T follicular helper cell (primary cell): ENCODE measurements around the gene TGFBR3L.
A peak's percentile ranks its signal among the peaks of the same experiment; 100 is the strongest.
"Not testable (repeated sequence)": the region's sequence is repeated elsewhere in the genome, so short reads cannot be mapped to it uniquely, and the experiment has no call there.

Source experiments
- DNase-seq: peaks from one replicate; pipeline ENCODE4 v3.0.0-alpha.2; 2020; ENCODE audit warnings: low read depth

The TGFBR3L gene

GRCh38 chr19:7928334-7928706 lies 13.7 kb downstream of the TGFBR3L start:
- DNase-seq, result no peak

DNA sequence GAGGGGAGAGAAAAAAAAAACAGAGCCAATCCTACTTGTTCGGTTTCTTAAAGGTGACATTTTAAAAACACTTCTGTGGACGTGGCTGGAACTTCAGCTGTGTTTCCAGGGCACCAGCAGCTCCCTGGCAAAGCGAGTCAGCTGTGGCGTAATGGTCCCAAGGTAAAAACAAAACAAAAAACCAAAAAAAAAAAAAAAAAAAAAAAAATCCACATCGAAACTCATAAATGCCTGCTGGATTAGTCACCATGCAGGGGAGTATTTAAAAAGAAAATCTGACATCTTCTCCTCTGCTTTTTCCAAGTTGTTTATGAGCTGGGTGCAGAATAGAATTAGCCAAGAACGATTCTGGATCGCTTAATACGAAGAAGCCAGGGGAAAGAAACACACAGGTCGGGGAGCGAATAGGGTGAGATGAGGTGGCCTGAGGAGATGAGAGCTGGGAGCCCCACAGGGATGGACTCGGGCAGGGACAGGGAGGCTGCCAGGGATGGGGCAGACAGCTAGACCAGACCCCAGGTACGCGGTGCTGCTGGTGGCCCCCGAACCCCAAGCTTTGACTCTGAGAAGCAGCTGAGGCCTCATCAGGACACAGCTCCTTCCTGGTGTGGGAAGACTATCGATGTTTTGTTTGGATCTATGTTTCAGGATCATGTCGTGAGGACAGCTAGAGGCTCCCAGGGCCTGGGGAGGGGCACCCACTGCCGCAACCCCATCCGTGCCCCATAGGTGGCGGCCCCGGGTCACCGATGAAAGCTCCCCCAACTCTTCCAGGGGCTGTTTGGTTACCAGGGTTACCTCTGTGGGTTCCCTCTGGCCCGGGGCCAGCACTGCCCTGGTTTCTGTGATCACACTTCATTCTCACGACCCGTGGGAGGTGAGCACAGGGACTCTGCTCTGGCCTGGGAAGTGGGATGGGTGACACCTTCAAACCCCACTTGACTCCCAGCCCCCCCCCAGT lies 14.4 kb downstream of the TGFBR3L start:
- DNase-seq, result peak; percentile 70

GRCh38 chr19:7930030-7930429 lies 15.4 kb downstream of the TGFBR3L start:
- not testable (repeated sequence) for DNase-seq

- no peak for DNase-seq
These were observed 16.1 kb downstream of the TGFBR3L start for GRCh38 chr19:7930765-7931164.

GRCh38 chr19:7931221-7932061 lies 16.8 kb downstream of the TGFBR3L start:
- no peak for DNase-seq

GRCh38 chr19:7932276-7932929 lies 17.8 kb downstream of the TGFBR3L start:
- no peak for DNase-seq

GRCh38 chr19:7932930-7933300 lies 18.3 kb downstream of the TGFBR3L start:
- DNase-seq, result no peak

DNA sequence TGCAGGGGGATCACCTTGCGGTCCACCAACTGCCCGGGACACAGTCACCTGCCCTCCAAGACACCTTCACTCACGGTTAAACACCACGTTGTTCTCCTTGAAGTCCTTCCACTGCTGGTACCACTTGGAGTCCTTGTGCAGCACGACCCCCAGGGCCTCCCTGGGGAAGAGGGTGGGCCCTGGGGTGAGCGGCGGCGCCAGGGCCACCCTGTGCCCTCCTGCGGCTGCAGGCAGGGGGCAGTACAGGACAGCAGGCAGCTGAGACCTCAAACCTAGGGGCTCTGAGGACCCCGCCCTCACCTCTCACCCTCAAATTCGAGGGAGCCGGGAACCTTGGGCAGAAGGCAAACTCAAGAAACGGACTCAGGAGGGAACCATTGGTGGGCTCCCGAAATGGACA lies 18.8 kb downstream of the TGFBR3L start:
- no peak for DNase-seq

GRCh38 chr19:7933828-7934725 lies 19.4 kb downstream of the TGFBR3L start:
- no peak for DNase-seq

DNA sequence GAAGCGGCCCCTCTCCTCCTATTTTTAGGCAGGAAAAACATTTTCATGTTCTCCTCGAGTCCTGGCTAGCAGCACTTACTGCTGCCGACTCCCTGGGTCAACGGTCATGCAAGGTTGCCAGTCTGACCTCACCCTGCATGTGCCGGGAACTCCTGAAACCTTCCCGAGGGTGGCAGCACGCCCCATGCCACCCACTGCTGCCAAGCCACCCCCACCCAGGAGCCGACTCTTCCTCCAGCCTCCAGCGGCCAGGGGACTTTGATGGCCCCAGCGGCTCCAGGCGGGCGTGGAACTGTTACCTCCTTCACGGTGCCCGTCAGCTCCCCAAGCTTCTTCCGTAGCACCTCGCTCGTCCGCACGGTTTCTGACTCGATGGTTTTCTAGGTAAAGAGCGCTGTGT lies 20.1 kb downstream of the TGFBR3L start:
- no peak for DNase-seq

DNA sequence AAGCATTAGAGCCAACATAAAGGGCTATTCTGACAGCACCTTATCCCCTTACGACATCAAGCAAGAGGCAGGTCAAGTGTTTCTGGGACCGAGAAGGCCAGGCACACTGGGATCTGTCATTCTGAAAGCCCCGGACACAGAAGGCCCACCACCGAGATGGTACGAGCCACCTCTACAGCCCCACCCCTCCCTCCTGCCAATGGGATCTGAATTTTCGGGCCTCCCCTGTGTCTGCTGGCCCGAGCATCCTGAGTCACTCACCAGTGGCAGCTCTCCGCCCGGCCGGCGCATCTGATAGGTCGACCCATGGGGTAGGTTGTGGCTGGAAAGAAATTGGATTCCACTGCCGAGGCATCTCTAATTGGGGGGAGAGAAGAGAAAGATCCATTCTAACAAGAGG lies 26.2 kb downstream of the TGFBR3L start:
- DNase-seq, result no peak

DNA sequence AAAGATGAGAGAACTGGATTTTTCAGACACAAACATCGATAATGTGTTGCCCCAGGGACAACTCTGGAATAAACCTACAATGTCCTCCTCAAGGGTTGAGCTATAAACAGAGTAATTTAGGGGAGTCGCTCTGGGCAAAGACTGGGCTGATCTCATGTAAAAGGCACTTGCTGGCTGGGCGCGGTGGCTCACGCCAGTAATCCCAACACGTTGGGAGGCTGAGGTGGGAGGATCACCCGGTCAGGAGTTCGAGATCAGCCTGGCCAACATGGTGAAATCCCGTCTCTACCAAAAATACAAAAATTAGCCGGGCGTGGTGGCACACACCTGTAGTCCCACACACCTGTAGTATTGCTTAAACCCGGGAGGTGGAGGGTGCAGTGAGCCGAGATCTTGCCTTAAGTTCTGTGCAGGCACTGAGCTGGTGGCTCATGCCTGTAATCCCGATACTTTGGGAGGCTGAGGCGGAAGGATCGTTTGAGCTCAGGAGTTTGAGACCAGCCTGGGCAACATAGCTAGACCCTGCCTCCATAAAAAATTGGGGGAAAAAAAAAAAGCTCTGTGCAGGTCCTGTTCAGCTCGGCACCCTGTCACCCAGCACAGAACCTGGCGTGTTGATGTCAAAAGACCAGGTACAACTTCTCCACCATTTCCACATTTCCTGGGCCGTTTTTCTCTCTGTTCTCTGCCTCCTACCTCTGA lies 27.4 kb downstream of the TGFBR3L start:
- DNase-seq, result no peak

DNA sequence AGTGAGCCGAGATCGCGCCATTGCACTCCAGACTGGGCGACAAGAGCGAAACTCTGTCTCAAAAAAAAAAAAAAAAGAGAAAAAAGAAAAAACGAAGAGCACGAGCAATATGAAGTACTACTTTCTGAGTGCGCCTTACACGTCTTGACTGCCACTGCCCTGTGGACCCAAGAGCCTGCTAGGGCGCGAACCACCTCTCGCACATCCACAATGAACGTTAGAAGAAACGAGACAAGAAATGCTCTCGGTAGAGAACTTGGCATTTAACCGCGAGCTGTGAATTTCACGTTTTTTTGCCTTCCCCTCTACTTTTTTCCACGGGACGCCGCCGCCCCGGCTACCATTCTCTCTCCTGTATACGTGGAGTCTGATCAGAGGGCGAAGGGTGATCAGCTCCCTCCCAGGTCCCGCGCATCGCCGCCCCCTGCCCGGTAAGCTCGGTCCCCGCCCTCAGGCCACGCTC lies 28.4 kb downstream of the TGFBR3L start:
- DNase-seq, result no peak

GRCh38 chr19:7943444-7944176 lies 29.0 kb downstream of the TGFBR3L start, which contains the start of gene TIMM44:
TIMM44 (minus strand) TSS chr19:7943666; CDS start chr19:7943651, 15 bp downstream.
- DNase-seq, result peak; percentile 97

DNA sequence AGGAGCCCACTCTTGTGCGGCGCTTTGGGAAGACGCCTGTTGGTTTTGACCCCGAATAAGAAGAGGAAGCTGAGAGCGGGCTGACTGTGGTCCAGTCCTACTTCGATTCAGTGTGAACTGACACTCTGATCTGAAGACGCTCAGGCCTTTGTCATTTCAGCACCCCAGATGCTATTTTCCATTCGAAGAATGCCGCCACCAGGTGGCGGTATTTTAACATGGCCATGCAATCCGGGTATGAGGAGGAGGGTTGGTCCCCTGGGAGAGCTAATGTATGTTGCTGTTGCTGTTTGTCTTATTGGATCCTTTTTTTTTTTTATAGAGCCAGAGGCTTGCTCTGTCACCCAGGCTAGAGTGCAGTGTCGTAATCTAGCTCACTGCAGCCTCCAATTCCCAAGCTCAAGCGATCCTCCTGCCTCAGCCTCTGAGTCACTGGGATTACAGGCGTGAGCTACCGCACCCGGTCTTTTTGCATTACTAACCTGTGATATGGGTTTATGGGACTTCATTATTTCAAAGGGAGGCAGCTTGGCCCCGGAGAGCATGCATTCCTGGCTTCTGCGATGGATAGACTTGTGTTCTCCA lies 29.6 kb downstream of the TGFBR3L start:
- peak; percentile 80 for DNase-seq

DNA sequence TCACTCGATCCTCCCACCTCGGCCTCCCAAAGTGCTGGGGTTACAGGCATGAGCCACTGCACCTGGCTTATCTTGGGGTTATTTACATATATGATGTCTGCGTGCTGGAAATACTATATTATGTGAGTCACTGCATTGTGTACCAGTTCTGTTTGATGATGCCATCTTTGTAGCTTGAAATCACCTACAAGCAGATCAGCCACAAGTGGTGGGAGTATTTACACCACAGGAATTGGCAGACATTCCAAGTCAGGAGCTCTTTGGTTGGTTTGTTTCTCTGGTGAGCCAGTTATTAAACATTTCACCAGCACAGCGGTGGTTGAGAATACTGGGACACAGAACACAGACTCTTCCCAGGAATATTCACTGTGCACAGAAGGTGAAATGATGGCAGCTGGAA lies 33.3 kb downstream of the TGFBR3L start:
- DNase-seq, result no peak

DNA sequence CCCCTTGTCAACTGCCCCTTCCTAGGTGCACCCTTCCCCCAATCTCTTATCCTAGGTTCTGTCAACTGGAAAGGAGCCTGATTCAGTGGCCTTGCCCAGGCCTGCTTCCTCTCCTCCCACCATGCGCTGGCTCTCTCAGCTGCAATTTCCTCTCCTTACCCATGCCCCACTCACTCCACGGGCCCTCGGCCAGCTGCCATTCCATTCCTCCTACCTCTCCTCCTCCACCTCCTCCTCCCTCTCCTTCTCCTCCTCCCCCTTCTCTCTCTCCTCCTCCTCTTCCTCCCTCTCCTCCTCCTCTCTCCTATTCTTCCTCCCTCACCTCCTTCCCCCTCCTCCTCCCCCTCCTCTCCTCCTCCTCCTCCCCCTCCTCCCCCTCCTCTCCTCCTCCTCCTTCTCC lies 38.4 kb downstream of the TGFBR3L start:
- DNase-seq, result no peak

- DNase-seq, result no peak
These were observed 38.9 kb downstream of the TGFBR3L start for GRCh38 chr19:7953576-7953975.

DNA sequence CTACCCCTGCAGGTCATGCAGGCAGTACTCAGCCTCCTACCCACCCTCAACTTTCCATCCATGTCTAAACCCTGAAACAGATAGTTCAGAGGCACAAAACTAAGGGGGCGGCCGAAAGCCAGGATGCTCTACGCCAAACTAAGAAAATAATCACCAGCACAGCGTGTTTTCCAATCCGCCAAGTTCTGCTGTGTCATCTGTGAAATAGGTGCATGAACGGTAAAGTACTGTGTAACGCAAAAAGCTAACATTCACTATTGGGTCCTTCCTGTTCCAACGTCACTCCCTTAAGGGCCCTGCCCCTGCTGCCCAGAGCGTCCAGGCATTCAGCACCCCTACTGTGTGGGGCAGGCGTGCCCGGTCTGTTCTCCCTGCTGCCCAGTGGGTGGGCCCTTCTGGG lies 41.1 kb downstream of the TGFBR3L start:
- no peak for DNase-seq
